Endothelial cell of umbilical vein (primary cell): Measurements from ENCODE around the gene RRP15. TPM values are rescaled to one million over a fixed set of nuclear protein-coding genes. Genes with fewer than 3 reads are reported as not detected.

Source experiments
- BruUV-seq: library from RNA; stranded (reverse); fragments of 400-500 nt; replicated peaks from 2 replicates; lab custom pipeline; 2021; lab: Mats Ljungman, UMichigan
- CTCF ChIA-PET: fragments of 300-600, 350-600 bp; sonication (Branson Sonifier 250); formaldehyde crosslinking; loops from one replicate; lab custom pipeline; 2021; ENCODE audit warnings: antibody characterized with exemption, inconsistent platforms; lab: Charles Lee
- POLR2A ChIA-PET: fragments of 300-600, 350-600 bp; sonication (Branson Sonifier 250); formaldehyde crosslinking; loops from one replicate; lab custom pipeline; 2021; ENCODE audit warnings: antibody characterized with exemption, inconsistent platforms; lab: Charles Lee
- DNase-seq: peaks from one replicate; pipeline ENCODE4 v3.0.0-alpha.2; 2011; ENCODE audit warnings: low read depth, low spot score
- FAIRE-seq: peaks from 2 replicates; lab custom pipeline; 2011; peaks lifted over from hg19 to GRCh38; lab: Jason Lieb, UNC
- H2AFZ ChIP-seq: 2 replicates; pipeline ENCODE4 v1.6.0; 2012; ENCODE audit warnings: low read depth, low read length, control low read depth, inconsistent platforms
- H3K27ac ChIP-seq: 2 replicates; pipeline ENCODE4 v1.5.1; 2011; ENCODE audit warnings: low read depth, mild to moderate bottlenecking, control low read depth, low read length, moderate library complexity; ENCODE audit not compliant: insufficient read depth
- H3K27me3 ChIP-seq, 2 experiments: 2 replicates each; pipeline versions ENCODE4 v1.6.0 to v1.6.1; 2011; ENCODE audit warnings: low read length in 2 of 2, mixed read lengths in 1 of 2; ENCODE audit not compliant: control insufficient read depth in 2 of 2, insufficient read depth in 2 of 2
- H3K36me3 ChIP-seq, 2 experiments: 2 replicates in 1 of 2; 3 replicates in 1 of 2; pipeline ENCODE4 v1.5.1; 2011; ENCODE audit warnings: low read length in 2 of 2, mild to moderate bottlenecking in 1 of 2, moderate library complexity in 1 of 2; ENCODE audit not compliant: control insufficient read depth in 2 of 2, insufficient read depth in 2 of 2; ENCODE audit errors: extremely low read depth in 1 of 2
- H3K4me1 ChIP-seq: 3 replicates; pipeline ENCODE4 v1.5.1; 2011; ENCODE audit warnings: mild to moderate bottlenecking, low read length; ENCODE audit not compliant: control insufficient read depth, insufficient read depth; ENCODE audit errors: extremely low read depth
- H3K4me2 ChIP-seq: 2 replicates; pipeline ENCODE4 v1.6.1; 2011; ENCODE audit warnings: low read length, control low read depth, mixed read lengths; ENCODE audit not compliant: insufficient read depth
- H3K4me3 ChIP-seq, 3 experiments: fragments of 200-600 bp in 1 of 3; sonication (generic), shearing (Covaris generic) in 1 of 3; replicated peaks in 1 of 3; 2 replicates each; pipeline ENCODE4 v1.5.1; 2011 to 2016; ENCODE audit warnings: control low read depth in 3 of 3, low read length in 3 of 3, mild to moderate bottlenecking in 2 of 3, inconsistent platforms in 1 of 3, low read depth in 1 of 3, moderate library complexity in 1 of 3; ENCODE audit not compliant: insufficient read depth in 1 of 3
- H3K79me2 ChIP-seq: 2 replicates; pipeline ENCODE4 v1.6.0; 2012; ENCODE audit warnings: low read length, inconsistent platforms; ENCODE audit not compliant: control insufficient read depth, insufficient read depth
- H3K9ac ChIP-seq: replicated peaks from 2 replicates; pipeline ENCODE3; 2011; ENCODE audit warnings: low read length, control low read depth; ENCODE audit not compliant: insufficient read depth; ENCODE audit errors: extremely low read depth
- H3K9me1 ChIP-seq: replicated peaks from 3 replicates; pipeline ENCODE4 v1.6.0; 2011; ENCODE audit warnings: mild to moderate bottlenecking, low read length; ENCODE audit not compliant: control insufficient read depth, insufficient read depth; ENCODE audit errors: extremely low read depth
- H3K9me3 ChIP-seq: replicated peaks from 2 replicates; pipeline ENCODE4 v1.5.1; 2012; ENCODE audit warnings: low read length, inconsistent platforms; ENCODE audit not compliant: control insufficient read depth, insufficient read depth
- H4K20me1 ChIP-seq: replicated peaks from 2 replicates; pipeline ENCODE3; 2011; ENCODE audit warnings: mild to moderate bottlenecking, low read length; ENCODE audit not compliant: control insufficient read depth, insufficient read depth; ENCODE audit errors: extremely low read depth
- EZH2 ChIP-seq: IDR thresholded peaks from 2 replicates; pipeline ENCODE4 v1.6.1; 2012; ENCODE audit warnings: borderline replicate concordance, low read depth, mild to moderate bottlenecking, moderate library complexity, low read length, inconsistent platforms; ENCODE audit not compliant: severe bottlenecking
- FOS ChIP-seq: IDR thresholded peaks from 2 replicates; pipeline ENCODE4 v1.6.1; 2011; ENCODE audit warnings: mild to moderate bottlenecking, low read length, moderate library complexity, borderline replicate concordance; ENCODE audit not compliant: insufficient read depth
- GATA2 ChIP-seq: IDR thresholded peaks from 2 replicates; pipeline ENCODE4 v1.7.0; 2011; ENCODE audit warnings: low read depth, mild to moderate bottlenecking, moderate library complexity, mixed read lengths, low read length; ENCODE audit not compliant: insufficient read length, insufficient read depth
- JUN ChIP-seq: IDR thresholded peaks from 2 replicates; pipeline ENCODE4 v1.6.1; 2011; ENCODE audit warnings: borderline replicate concordance, low read depth; ENCODE audit not compliant: insufficient read length, insufficient read depth
- MYC ChIP-seq: IDR thresholded peaks from one replicate; pipeline ENCODE4 v1.6.1; 2011; ENCODE audit warnings: mild to moderate bottlenecking, low read depth, low read length
- POLR2A ChIP-seq: IDR thresholded peaks from 2 replicates; pipeline ENCODE4 v1.6.1; 2012; ENCODE audit warnings: low read depth, mild to moderate bottlenecking, control low read depth, low read length
- POLR2AphosphoS5 ChIP-seq: IDR thresholded peaks from 2 replicates; pipeline ENCODE4 v1.6.1; 2012; ENCODE audit warnings: low read depth, mild to moderate bottlenecking, control low read depth, low read length, moderate library complexity; ENCODE audit not compliant: insufficient read depth
- dilution Hi-C: fragments of 300-500 bp; cut with MboI; formaldehyde crosslinking; loops from one replicate; pipeline ENCODE4 v1.15.0; 2019; ENCODE audit warnings: low sequenced_read_pairs; ENCODE audit not compliant: extremely low pct_ligation_motif_present
- intact Hi-C: fragments of 100-400 bp; cut with micrococcal nuclease; formaldehyde crosslinking; loops from one replicate; pipeline ENCODE4 v1.10.0; 2022
- polyA plus RNA-seq, 4 experiments: library from polyadenylated mRNA; depleted of rRNA in 3 of 4; stranded (reverse) in 3 of 4; unstranded in 1 of 4; fragments of >200 nt; gene quantifications; 2 replicates each; pipeline versions ENCODE4 v1.2.1 to v1.2.3, GENCODE V29; 2011 to 2012; ENCODE audit warnings: missing spikeins in 1 of 4
- total RNA-seq: library from RNA; stranded (reverse); gene quantifications from 2 replicates; pipeline ENCODE4 v1.2.3, GENCODE V29; 2021
- TF ChIP-seq, protein P1 (sequence below), 2 donors: IDR thresholded peaks; 1 replicate in 1 of 2; 2 replicates in 1 of 2; pipeline ENCODE4 v1.5.1; 2011; ENCODE audit warnings: low read length in 2 of 2, mild to moderate bottlenecking in 2 of 2, moderate library complexity in 2 of 2, control low read depth in 1 of 2, inconsistent platforms in 1 of 2, low read depth in 1 of 2; ENCODE audit not compliant: insufficient read depth in 1 of 2; ENCODE audit errors: extremely low read depth in 1 of 2
- TF ChIP-seq, protein P2 (sequence below): IDR thresholded peaks from 2 replicates; pipeline ENCODE4 v1.6.1; 2011; ENCODE audit not compliant: insufficient read depth, insufficient read length

RRP15 gene
- total and polyA plus RNA-seq, 2 donors (not counting 3 experiments of a cell fraction or from before 2014, with no cell fraction given) = 1.0 to 17.3 TPM

DNA sequence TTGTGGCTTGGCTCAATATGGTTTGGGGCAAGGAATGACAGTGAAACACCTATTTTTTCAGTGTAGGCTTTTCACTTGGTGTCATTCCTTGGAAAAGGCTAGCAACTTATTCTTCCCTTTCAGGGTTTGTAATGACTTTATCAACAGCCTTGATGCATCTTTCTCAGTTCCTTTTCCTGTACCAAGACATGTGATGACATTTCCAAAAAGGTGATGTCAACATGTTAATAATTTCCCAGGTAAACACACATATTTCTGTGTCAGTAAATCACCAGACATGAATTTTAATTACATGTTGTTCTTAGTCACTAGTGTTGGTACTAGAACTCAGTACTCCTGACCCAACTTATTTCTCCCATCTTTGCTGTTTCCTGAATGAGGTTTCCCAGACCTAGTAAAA is 37.8 kb upstream of the RRP15 start:
- Histone ChIP-seq H3K79me2 (no peaks in the 10 kb centered on the region), H3K27ac (no peak overlapping the region), H2AFZ (no peak overlapping the region), H4K20me1 (no peaks in the 10 kb centered on the region), H3K27me3 (peaks cover 0 to 2% of the 10 kb centered on the region in 2 experiments), H3K4me1 (no peaks in the 10 kb centered on the region), H3K4me2 (no peak overlapping the region), H3K9ac (no peak overlapping the region), H3K36me3 (no peaks in the 10 kb centered on the region), H3K9me3 (no peaks in the 10 kb centered on the region), H3K4me3 (no peak overlapping the region), H3K9me1 (no peaks in the 10 kb centered on the region)
- POLR2A ChIA-PET = no interaction called here
- TF ChIP-seq JUN (no peak), EZH2 (no peak), POLR2A (no peak), MYC (no peak), POLR2AphosphoS5 (no peak), GATA2 (no peak), FOS (no peak)
- TF ChIP-seq, protein P1, sequence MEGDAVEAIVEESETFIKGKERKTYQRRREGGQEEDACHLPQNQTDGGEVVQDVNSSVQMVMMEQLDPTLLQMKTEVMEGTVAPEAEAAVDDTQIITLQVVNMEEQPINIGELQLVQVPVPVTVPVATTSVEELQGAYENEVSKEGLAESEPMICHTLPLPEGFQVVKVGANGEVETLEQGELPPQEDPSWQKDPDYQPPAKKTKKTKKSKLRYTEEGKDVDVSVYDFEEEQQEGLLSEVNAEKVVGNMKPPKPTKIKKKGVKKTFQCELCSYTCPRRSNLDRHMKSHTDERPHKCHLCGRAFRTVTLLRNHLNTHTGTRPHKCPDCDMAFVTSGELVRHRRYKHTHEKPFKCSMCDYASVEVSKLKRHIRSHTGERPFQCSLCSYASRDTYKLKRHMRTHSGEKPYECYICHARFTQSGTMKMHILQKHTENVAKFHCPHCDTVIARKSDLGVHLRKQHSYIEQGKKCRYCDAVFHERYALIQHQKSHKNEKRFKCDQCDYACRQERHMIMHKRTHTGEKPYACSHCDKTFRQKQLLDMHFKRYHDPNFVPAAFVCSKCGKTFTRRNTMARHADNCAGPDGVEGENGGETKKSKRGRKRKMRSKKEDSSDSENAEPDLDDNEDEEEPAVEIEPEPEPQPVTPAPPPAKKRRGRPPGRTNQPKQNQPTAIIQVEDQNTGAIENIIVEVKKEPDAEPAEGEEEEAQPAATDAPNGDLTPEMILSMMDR (IDR thresholded peaks at IDR 0.05; ENCODE audit: extremely low read depth in 1 of 2, insufficient read depth in 1 of 2, low read depth in 1 of 2, low read length in 2 of 2) = no peak
- TF ChIP-seq, protein P2, sequence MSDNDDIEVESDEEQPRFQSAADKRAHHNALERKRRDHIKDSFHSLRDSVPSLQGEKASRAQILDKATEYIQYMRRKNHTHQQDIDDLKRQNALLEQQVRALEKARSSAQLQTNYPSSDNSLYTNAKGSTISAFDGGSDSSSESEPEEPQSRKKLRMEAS = no peak
- CTCF ChIA-PET = no interaction called here
- no peak for FAIRE-seq
- BruUV-seq = no TSS peak
- no peak for DNase-seq
- intact Hi-C loops = no loop called here
- dilution Hi-C loops = no loop called here
